ENCODE measurements around the gene SLC48A1.
A peak's percentile ranks its signal among the peaks of the same experiment; 100 is the strongest.

The SLC48A1 gene

DNA sequence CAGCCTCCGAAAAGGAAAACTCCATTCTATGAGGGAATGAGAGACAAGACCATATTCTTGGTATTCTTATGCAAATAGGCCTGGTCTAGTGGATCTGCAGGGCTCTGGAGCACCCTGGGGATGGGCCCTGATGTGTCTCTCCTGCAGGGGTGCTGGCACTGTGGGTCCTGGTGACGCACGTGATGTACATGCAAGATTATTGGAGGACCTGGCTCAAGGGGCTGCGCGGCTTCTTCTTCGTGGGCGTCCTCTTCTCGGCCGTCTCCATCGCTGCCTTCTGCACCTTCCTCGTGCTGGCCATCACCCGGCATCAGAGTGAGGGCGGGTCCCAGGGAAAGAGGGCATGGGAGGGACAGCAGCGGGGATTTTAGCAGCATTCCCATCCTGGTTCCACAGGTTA, 5.8 kb downstream of the SLC48A1 start:
- no peak for DNase-seq

DNA sequence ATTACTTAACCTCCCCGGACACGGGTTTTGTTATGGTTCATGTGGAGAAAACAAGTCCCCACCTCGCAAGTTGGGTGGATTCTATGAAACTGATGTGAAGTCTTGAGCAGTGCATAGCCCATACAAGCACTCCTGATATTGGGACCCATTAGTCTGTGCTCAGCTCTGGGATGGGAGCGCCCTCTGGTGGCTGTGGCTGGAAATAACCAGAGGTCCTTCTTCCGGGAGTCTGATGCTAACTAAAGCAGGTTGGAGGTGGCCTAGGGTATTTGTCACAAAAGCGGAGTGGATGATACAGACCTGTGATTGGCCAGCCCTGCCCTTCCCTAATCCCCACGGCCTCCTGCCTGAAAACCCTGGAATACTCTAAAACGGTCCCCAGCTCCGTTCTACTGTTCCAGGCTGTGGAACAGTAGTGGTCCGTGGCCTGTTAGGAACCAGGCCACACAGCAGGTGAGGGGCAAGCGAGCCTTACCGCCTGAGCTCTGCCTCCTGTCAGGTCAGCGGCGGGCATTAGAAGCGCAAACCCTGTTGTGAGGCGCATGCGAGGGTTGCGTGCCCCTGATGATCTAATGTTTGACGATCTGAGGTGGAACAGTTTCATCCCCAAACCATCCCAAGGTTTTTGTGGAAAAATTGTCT, 6.4 kb downstream of the SLC48A1 start:
- peak; percentile 80 for DNase-seq

DNA sequence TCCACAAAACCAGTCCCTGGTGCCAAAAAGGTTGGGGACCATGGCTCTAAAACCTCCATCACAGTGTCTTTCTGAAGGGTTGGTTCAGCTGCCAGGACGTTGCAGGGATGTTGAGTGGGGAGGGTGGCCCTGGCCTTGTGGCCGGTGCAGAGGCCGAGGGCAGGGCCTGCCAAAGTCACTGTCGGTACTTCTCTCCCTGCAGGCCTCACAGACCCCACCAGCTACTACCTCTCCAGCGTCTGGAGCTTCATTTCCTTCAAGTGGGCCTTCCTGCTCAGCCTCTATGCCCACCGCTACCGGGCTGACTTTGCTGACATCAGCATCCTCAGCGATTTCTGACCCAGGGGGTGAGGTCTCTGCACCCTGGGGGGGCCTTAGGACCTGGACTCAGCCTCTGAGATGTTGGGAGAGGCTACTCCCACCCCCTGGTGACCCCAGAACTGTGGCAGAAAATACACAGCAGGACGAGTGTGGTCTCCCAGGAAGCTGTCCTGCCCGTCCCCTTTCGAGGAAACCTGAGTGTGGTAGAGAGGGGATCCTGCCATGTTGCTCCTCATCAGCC, 7.0 kb downstream of the SLC48A1 start:
- no peak for DNase-seq

DNA sequence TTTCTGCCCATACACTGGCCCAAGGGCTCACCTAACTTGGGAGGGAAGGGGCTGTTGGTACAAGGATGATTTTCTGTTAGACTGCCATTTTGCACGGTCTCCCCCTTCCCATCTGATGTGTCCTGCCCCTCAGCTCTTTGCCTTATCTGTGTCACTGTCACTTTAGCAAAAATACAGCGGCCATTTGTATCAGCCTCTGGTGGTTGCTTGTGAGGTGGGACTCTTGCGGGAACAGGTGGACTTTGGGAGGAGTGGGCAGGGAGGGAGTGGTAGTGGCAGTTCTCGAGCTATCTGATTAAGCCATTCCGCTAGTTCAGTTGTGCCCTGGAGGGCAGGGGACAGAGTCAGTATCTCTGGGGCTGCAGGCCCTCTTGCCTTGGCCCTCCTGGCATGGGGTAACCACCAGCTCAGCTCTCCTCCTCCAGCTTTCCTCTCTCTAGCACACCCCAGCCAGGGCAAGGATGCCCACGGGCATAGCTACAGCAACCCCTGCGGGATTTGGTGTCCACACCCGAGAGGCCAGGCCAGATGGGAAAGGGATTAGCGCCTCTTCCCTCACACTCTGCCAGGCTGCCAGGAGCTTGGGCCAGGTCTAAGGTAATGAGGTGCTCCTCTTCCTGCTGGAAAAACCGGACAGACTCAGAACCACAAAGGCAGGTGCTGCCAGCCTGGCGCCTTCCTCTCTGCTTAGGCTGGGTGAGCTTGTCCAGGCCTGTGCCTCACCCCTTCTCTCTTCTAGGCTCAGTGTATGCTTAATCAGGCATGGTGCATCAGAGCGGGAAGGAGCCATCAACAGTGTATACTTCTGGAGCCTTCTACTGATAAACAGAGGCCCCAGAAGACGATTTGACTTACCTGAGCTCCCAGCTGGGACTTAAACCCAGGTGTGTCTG, 8.7 kb downstream of the SLC48A1 start:
- DNase-seq, result no peak

DNA sequence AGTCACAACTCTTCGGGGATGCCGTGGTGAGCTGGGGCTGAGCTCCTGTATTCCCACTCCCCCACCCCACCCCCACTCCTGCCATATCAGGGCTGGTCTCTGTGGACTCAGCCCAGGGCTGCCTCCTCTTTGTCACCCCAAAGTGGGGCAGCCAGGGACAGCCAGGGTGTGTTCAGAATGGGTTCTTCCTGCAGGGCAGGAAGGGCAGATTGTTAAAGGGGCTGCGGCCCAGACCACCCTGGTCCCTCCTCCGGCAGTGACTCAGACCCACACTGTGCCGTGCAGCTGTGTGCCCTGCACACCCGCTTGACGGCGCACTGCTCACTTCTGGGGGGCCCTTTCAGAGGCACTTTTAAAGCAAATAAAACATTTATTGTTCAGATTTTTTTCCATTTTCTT, 9.3 kb downstream of the SLC48A1 start:
- no peak for DNase-seq

DNA sequence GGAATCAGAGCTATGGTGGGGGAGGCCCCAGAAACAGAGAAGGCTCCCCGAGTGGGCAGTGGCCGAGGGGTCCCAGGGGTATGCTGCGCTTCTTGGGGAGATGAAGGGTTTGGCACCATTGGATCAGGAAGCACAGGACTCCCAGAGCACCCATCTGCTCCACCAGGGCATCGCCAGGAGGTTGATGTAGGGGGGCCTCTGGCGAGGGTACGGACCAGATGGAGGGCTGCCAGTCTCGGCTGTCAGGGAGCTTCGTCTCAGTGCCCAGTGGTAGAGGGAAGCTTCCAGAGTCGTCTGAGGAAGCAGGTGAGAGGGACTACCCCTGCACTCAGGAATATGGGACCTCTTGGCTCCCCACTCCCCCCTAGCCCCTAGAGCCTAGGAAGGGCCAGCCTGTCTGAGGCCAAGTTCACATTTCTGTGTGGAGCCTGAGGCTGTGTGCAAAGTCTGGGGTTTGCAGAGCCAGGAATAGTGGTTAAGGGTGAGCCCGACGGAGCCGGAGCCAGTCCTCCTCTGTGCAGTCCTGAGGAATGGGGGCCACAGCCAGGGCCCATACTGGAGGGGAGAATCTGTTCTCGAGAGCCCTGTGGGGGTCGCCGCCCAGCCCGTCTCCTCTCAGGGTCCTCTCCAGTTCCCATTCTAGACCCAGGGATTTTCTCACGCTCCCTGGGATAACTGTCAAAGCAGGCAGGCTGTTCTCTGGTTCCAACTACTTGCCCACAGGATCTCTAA, 10.2 kb downstream of the SLC48A1 start:
- no peak for DNase-seq

DNA sequence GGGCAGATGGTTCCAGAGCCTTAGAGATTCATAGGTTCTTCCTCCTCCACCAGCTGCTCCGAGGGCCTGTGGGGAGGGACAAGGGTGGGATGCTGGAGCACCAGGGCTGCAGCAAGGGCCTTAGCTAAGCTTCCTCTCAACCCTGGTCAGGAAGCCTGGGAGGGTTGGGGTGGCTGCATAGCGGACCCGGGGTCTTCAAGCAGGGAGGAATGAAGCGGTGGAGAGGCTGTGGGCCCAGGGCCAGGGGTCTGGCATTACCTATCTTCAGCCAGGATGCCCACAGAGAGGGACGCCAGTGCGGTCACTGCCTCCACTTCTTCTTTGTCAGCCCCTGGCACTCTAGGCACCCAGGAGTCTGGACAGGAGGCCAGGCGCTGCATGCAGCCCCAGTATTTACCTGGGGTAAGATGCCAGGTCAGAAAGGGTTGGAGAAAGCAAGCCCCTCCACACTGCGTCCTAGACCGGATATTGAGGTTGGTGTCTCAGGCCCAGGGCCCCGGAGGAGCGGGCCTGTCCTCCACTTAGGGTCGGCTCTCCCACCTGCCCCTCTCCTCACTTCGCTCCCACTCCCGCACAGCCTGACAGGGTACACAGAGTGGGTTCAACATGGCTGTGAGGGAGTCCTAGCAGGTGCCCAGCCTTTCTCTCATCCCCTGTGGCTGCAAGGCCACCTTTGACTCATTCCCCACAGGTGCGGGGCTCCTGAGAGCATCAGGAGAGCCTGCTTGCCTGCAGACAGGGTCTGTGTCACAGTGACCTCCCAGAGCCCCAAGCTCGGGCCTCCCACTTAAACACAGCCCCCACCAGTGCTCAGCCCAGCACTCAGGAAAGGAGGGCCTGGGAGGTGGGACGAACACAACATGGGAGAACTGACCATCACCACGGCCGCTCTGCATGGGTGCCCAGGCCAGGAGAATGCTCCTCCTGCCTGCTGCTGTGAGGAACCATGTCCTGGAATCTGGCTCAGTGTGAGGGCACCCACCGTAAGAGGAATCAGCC, 11.1 kb downstream of the SLC48A1 start:
- DNase-seq, result no peak

DNA sequence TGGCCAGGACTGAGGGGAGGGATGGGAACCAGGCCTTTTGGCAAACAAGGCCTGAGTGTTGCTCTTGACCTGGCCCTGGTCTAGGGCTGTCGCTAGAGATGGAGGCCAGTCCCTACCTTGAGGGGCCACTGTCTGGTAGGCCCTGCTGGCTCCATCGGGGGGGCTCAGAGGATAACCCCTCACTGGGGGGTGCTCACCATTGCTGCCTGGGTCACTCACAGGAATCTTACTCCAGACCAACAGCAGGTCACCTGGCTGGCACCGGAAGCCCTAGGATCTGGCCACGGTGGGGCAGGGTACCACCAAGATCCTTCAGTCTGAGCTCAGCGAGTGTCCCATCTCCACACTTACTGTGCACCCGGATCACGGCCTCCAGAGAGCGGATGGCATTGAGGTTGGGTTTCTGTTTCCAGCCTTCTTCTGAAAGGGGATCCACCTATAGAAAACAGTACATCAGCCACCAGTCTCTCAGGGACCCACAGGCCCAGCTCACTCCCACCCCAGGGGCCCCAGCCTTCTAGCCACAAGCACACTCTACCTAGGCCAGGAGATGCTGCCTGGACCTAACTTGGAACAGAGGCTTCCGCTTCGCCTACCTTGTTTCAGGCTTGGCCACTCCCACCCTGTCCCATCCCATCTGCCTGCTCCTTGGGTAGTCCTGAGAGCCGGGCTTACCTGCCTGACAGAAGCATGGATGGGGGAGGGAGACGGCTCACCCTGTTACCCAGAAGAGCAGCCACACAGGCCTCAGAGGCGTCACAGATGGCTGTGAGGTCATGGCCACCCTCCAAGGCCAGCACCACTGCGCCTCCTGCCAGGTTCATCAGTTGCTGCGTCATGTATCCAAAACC, 12.2 kb downstream of the SLC48A1 start:
- DNase-seq, result no peak

DNA sequence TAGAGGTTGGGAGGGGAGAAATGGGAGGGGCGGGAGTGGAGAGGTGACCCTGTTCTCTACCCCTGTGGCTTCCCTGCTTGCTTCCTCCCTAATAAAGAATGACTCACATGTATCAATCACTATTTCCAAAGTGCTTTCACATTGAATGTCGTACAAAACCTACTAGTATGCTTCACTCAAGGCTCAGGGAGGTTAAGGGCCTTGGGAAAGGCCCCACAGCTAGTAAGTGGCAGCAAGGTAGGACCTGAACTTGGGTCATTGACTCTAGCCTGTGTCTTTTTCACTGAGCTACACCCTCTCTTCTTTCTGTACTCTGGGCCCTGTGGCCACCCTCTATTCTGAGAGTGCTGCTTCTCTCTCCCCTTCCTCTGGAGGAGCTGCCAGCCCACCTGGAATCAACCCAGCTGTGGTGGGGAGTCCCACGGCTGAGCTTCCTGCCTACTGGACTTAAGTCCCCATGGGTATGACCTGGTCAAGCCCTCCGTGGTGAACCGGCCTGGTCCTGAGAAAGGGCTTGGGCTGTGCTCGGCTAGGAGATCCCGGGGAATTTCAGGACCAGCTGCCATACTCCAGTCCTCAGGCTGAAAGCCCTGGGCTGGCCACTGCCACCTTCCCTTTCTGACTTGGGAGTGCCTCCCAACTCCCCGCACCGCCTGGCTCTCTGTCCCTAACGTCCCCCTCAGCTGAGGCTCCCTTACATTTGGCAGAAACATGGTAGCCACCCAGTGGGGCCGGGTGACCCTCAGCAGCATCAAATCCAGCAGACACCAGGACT, 13.0 kb downstream of the SLC48A1 start:
- DNase-seq, result no peak

DNA sequence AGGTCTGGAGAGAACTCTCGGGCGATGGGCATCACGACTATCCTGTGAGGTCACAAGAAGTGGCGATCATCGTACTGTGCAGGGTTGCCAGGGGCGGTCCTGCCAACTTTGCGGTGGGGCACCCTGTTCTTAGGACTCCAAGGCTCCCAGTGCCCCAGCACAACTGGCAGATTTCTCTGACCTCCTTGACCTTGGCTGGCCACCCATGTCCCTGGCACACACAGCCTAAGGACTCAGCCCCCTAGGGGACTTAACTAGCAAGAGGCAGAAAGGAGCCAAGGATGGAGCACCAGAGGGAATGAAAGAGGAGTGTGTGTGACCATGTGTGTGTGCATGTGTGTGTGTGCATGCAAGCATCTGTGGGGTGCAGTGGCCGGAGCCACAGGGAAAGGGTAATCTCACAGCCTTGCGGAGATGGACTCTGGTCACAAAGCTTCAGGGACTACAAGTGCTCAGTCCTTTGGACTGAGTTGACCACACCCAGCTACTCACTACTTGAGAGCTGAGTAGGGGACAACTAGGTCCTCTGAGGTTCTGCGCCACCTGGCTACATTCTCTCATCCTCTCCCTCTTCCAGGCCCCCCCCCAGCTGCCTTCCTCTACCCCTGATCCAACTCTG, 13.7 kb downstream of the SLC48A1 start:
- no peak for DNase-seq

DNA sequence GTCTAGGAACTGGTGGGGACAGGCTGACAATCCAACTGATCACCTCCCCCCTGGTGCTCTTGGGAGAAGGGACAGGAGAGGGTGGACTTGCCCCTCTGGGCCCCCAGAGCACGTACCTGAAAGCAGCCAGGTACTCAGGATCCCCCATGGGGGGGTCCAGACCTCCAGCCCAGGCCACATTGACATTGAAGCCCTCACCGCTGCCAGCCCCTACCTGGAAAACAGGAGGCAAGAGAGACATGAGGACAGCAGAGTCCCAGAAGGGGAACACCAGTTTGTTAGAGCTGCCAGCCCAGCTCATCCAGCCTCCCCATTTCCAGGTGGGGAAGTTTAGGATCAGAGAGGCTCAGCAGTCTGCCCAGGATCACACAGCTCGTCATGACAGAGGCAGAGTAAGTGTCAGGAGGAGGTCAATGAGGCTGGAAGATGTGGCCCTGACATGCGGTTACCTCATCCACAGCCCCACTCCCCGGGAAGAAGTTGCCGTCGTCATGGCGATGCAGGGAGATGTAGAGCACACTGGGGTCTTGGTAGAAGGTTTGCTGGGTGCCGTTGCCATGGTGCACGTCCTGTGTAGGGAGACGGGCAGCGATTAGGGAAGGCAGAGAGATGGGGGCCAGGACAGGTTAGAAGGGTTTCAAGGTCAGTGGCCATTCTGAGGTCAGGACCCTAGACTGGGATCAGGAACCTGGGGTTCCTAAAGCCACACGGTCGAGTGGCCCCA, 14.7 kb downstream of the SLC48A1 start:
- no peak for DNase-seq

DNA sequence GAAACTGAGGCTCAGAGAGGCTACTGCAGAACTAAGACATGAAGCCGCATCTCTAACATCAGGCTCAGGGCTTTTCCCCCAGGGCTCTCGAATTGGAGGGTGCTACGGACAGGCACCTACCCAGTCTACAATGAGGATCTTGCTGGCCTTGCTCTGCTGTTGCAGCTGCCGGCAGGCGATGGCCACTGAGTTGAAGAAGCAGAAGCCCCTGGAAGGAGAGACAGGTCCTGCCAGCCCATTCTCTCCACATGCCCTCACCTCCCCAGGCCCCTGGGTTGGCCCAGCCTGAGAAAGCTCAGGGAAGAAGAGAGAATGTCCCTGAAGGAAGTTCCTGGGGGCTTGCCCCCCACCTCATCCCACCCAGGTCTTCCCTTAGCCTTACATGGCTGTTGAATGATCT, 16.1 kb downstream of the SLC48A1 start:
- no peak for DNase-seq

DNA sequence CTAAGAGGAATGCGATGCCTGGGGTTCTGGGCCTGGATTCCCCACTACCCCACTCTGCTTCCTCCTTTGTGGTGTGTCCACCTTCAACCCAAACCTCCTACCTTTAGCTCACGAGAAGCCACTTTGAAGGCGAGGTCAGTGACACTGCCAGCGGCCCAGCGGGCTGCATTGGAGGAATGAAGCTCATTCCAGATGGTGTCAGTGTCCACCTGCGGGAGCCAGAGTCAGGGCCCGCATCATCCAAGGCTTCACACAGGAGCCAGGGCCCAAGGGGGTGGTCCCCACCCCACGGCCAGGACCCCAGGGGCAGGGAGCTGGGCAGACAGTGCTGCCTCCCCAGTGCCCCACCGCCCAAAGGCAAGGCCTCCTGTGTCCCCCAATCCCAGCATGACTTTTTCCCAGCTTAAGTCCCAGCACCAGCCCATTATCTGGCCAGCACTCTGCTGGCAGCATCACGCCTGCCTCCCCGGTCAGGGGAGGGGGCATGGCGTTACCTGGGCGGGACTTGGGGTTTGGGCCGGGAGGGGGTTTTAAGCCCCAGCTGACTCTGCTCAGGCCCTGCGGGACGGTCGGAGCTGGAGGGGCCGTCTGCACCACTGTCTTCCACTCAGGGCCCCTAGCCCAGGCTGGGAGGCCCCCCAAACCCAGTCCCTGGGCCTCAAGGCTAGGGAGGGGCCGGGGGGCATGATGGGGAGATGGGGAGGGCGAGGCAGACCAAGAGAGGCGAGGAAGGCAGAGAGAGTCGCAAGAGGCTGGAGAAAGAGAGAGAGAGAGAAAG, 16.9 kb downstream of the SLC48A1 start:
- no peak for DNase-seq

DNA sequence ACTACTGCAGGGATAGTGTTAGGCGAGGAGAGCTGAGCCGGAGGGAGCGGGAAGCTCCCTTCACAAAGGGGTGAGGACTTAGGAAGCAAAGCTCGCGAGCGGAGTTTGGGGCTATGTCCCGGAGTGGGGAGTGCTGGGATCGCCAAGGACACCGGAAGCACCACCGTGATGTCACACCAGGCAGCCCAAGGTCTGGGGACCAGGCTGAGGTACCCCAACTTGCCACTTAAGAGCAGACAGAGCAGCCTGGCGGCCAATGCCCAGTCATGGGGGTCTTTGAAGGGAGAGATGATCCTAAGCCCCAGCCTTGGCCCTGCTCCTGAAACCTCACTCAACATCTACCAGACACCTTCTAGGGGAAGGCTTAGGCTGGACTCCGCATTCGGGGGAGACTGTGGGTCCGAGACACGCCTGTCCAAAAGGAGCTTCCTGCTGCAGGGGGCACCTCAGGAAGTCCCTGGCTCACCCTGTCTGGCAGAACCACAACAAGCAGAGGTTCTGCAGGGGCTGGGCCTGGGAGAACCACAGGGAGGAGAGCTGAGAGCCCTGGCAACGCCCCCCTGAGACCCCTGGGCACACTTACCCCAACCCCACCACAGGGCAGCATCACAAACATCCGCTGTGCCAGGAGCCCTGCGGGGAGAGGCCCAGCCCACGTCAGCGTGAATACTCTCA, 17.8 kb downstream of the SLC48A1 start:
- DNase-seq, result no peak

DNA sequence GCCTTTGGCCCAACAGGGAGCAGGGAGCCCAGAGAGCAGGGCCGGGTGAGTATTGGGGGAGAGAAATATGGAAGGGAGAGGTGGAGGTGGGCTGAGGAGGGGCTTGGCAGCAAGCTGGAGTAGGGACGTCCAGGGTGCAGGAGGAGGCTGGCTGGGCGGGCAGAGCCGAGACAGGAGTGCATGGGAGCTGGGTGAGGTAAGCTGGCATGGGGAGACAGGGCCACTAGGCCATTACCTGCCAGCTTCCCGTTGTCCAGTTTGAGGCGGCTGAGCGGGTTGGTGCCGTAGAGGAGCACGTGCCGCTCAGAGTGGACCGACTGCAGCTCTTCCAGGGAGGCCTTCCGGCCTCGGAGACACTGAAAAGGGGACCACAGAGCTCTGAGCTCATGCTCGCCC, 18.3 kb downstream of the SLC48A1 start:
- no peak for DNase-seq

DNA sequence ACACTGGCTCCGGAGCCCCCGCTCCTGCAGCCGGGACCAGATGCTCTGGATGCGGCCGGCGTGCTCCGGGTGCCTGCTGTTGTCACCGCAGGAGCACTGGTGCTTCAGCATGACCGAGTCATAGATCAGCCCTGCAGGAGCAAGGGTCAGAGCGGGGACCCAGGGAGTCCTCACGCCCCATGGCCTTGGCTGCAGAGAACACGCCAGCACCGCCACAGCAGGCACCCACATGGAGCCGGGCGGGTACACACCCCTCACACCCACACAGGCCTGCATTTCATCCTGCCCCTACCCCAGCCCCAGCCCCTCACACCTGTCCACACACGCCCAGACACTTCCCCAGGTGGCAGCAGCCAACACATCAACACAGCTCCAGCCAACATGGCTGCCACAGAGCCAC, 18.8 kb downstream of the SLC48A1 start:
- no peak for DNase-seq

DNA sequence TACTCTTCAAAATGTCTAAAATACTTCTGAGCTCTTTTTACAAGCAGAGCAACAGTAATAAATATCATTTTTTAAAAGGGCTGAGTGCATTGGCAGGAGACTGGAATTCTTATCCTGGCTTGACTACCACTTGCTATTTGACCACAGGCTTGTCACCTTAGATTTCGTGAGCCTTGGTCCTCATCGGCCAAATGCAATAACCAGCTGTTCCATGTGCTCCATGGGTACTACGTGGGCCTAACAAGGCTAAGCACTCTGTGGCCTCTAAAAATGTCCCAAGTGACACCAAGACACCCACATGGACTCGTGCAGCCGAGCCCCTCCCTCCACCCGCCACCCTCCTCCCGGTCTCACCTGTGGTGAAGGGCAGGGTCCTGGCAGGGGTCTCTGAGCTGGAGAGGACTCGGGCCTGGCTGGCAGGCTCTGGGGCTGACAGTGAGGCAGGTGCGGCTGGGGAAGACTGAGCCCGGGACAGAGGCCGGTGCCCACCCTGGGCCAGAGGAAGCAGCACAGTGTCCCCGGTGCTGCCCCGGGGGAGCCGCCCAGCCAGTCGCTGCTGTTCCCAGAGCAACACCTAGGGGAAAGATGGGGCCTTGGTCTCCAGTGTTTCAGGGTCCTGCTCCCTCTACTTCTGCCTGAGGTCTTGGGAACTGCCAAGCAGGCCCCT, 20.1 kb downstream of the SLC48A1 start:
- DNase-seq, result no peak
